ENCODE data around the gene AQP1. TPM values are rescaled to one million over a fixed set of nuclear protein-coding genes. Genes with fewer than 3 reads are reported as not detected.

The AQP1 gene
- total RNA-seq, 4 donors from 2014 or later = 48.7 to 231 (median 134) TPM

- no peaks in the 10 kb centered on the region for H3K27me3 ChIP-seq
- peaks cover 9 to 48% of the 10 kb centered on the region in 2 donors for H3K4me1 ChIP-seq
- no peak overlapping the region for H3K4me3 ChIP-seq (replicated peaks in 1 of 3)
- H3K9me3 ChIP-seq = no peaks in the 10 kb centered on the region
- no peaks in the 10 kb centered on the region for H3K36me3 ChIP-seq
- H3K27ac ChIP-seq = peak overlapping the region in 1 of 3 donors; percentile 30
- intact Hi-C loops (cut with DNase I) = no loop called here
- 87 to 91% methylated on average over 3 to 6 of the region's 14 CpGs for WGBS, 2 donors
- TF ChIP-seq POLR2A (IDR thresholded peaks at IDR 0.05) = no peak
- TF ChIP-seq, protein P1, sequence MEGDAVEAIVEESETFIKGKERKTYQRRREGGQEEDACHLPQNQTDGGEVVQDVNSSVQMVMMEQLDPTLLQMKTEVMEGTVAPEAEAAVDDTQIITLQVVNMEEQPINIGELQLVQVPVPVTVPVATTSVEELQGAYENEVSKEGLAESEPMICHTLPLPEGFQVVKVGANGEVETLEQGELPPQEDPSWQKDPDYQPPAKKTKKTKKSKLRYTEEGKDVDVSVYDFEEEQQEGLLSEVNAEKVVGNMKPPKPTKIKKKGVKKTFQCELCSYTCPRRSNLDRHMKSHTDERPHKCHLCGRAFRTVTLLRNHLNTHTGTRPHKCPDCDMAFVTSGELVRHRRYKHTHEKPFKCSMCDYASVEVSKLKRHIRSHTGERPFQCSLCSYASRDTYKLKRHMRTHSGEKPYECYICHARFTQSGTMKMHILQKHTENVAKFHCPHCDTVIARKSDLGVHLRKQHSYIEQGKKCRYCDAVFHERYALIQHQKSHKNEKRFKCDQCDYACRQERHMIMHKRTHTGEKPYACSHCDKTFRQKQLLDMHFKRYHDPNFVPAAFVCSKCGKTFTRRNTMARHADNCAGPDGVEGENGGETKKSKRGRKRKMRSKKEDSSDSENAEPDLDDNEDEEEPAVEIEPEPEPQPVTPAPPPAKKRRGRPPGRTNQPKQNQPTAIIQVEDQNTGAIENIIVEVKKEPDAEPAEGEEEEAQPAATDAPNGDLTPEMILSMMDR (IDR thresholded peaks at IDR 0.05) = no peak
- DNase-seq = no peak
Measured at GRCh38 chr7:30907527-30908267, 4.0 kb upstream of the AQP1 start.

- DNase-seq = no peak
- no peaks in the 10 kb centered on the region for H3K9me3 ChIP-seq
- no peak overlapping the region for H3K27ac ChIP-seq
- no peaks in the 10 kb centered on the region for H3K27me3 ChIP-seq
- no peak for TF ChIP-seq POLR2A (IDR thresholded peaks at IDR 0.05)
- TF ChIP-seq, protein P1 (IDR thresholded peaks at IDR 0.05) = no peak
- no peak overlapping the region for H3K4me3 ChIP-seq (replicated peaks in 1 of 3)
- WGBS, 2 donors = 86 to 89% methylated on average over 9 to 10 of the region's 10 CpGs
- H3K36me3 ChIP-seq = no peaks in the 10 kb centered on the region
- H3K4me1 ChIP-seq = peaks cover 9 to 48% of the 10 kb centered on the region in 2 donors
- intact Hi-C loops (cut with DNase I) = no loop called here
Measured at GRCh38 chr7:30908681-30909080, 3.0 kb upstream of the AQP1 start.

DNA sequence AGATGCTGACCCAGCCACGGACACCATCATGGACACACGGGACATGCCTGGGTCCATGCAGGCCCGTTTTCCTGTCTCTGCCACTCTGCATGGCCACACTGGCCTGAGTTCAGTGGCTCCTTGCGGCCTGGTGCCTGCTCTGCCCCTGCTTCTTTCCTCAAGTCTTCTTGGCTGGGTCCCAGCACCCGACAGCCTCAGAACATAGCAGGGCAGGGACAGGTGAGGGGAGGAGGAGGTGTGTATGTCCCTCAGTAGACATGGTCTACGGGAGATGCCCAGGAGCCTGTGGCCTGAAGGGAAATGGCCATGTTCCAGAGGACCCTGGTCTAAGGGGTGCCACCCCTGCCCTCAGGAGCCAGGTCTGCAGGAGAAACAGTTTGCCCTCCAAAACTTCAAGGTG lies 2.2 kb upstream of the AQP1 start:
- peak; percentile 29 to 38 for DNase-seq
- Histone ChIP-seq H3K27ac (no peak overlapping the region), H3K4me3 (replicated peaks in 1 of 3) (no peak overlapping the region), H3K9me3 (no peaks in the 10 kb centered on the region), H3K36me3 (no peaks in the 10 kb centered on the region), H3K27me3 (no peaks in the 10 kb centered on the region), H3K4me1 (peaks cover 9 to 51% of the 10 kb centered on the region in 2 donors)
- intact Hi-C loops (cut with DNase I) = no loop called here
- WGBS, 2 donors = 78 to 79% methylated on average over 5 to 6 of the region's 6 CpGs
- TF ChIP-seq, protein P1 (IDR thresholded peaks at IDR 0.05) = no peak
- no peak for TF ChIP-seq POLR2A (IDR thresholded peaks at IDR 0.05)

DNA sequence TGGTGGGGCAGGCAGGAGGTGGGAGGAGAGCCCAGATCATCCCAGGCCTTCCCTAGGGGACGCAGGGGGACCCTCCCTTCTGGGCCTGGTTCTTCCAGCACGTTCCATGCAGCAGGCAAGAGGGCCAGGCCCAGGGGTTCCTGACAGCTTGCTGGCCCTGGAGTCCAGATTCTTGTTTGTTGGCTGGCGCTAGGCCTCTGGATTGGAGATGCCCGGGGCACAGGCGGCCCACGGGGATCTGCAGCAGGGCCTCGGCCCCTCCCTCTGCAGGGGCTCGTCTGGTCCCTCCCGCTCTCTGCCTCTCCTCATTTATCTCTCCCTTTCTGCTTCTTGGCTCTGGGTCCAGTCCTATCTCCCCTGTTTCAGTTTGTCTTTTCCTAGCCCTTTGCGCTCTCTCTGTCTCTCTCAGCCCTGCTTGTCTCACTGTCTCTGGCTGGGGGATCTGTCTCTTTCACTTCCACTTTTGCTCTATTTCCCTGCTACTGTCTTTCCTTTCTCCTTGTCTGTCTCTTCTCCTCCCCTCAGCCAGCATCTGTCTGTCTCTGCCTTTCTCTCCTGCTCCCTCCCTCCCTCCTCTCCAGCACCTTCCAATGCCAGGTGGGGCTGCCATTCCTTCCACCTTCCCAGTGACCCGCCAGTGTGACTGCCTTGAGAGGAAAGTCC lies 1.1 kb upstream of the AQP1 start:
- Histone ChIP-seq H3K36me3 (no peaks in the 10 kb centered on the region), H3K4me3 (replicated peaks in 1 of 3) (no peak overlapping the region), H3K4me1 (peaks cover 7 to 52% of the 10 kb centered on the region in 2 donors), H3K9me3 (no peaks in the 10 kb centered on the region), H3K27ac (no peak overlapping the region), H3K27me3 (no peaks in the 10 kb centered on the region)
- DNase-seq = no peak
- 78 to 90% methylated on average over 11 of the region's 11 CpGs for WGBS, 2 donors
- TF ChIP-seq, protein P1 (IDR thresholded peaks at IDR 0.05) = no peak
- intact Hi-C loops (cut with DNase I) = no loop called here

- no peak for DNase-seq
- TF ChIP-seq POLR2A (IDR thresholded peaks at IDR 0.05) = no peak
- TF ChIP-seq, protein P1 (IDR thresholded peaks at IDR 0.05) = no peak
- no peaks in the 10 kb centered on the region for H3K9me3 ChIP-seq
- no peak overlapping the region for H3K27ac ChIP-seq
- H3K27me3 ChIP-seq = no peaks in the 10 kb centered on the region
- no peak overlapping the region for H3K4me3 ChIP-seq (replicated peaks in 1 of 3)
- intact Hi-C loops (cut with DNase I) = no loop called here
- peaks cover under 1 to 46% of the 10 kb centered on the region in 2 donors for H3K4me1 ChIP-seq
- WGBS, 2 donors = 84 to 96% methylated on average over 4 of the region's 11 CpGs
- no peaks in the 10 kb centered on the region for H3K36me3 ChIP-seq
Measured at GRCh38 chr7:30911133-30911532, 520 bp upstream of the AQP1 start.

Measured in thyroid gland (tissue), 4 donors.